ENCODE measurements around the gene BCR. TPM values are rescaled to one million over a fixed set of nuclear protein-coding genes. Genes with fewer than 3 reads are reported as not detected.

BCR gene
- polyA plus RNA-seq, 1 experiment = 21.4 TPM

DNA sequence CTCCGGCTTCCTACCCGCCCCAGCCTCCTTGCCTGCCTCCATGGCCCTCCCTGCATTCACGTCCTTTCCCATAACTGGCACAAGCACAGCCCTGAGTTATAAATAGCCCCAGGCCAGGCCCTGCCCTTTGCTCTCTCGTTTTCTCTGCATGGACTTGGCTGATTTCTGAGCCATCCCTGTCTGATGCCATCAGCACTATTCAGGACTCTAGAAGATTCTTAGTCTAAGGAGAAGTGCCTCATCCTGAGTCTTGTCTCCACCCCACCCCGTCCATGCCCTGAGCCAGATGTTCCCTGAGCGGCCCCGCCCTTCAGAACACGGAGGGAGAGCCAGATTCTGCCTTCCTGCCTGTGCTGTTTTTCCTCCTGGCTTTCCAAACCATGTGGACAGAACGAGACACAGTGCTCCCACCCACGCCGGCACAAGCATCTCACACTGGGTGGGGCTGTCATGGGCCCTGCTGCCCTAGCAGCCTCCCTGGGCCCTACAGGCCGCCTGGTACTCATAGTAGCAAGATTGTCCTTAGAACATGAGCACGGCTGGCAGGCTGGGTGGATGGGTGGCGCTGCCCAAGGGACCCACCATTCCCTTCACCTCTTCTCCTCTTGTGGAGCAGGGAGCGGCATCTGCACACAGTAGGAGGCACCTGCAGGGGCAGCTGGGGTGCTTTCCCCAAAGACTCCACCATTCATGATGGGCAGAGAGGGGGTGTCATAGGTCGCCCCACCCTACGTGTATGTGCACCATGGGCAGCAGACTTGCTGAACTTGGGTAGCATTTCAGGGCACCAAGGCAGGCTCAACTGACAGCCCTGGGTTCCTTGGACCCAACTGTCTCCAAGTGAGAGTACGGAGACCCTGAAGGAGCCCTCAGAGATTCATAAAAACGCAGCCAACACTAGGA is 76.9 kb downstream of the BCR start:
- Histone ChIP-seq H3K9me3 (ENCODE audit: control insufficient read depth, insufficient read depth, low read length) (no peaks in the 10 kb centered on the region), H3K27me3 (ENCODE audit: control insufficient read depth, insufficient read depth, low read length) (no peaks in the 10 kb centered on the region), H3K27ac (ENCODE audit: low read depth, low read length) (no peak overlapping the region), H3K4me3 (ENCODE audit: low read depth, low read length) (no peak overlapping the region)
- CTCF ChIA-PET = no interaction called here
- no peak for DNase-seq (ENCODE audit: low read depth, low spot score)
- POLR2A ChIA-PET = no interaction called here
- TF ChIP-seq, protein P1, sequence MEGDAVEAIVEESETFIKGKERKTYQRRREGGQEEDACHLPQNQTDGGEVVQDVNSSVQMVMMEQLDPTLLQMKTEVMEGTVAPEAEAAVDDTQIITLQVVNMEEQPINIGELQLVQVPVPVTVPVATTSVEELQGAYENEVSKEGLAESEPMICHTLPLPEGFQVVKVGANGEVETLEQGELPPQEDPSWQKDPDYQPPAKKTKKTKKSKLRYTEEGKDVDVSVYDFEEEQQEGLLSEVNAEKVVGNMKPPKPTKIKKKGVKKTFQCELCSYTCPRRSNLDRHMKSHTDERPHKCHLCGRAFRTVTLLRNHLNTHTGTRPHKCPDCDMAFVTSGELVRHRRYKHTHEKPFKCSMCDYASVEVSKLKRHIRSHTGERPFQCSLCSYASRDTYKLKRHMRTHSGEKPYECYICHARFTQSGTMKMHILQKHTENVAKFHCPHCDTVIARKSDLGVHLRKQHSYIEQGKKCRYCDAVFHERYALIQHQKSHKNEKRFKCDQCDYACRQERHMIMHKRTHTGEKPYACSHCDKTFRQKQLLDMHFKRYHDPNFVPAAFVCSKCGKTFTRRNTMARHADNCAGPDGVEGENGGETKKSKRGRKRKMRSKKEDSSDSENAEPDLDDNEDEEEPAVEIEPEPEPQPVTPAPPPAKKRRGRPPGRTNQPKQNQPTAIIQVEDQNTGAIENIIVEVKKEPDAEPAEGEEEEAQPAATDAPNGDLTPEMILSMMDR (IDR thresholded peaks at IDR 0.05; ENCODE audit: low read depth, low read length) = no peak

GRCh38 chr22:23257889-23258825 is 77.8 kb downstream of the BCR start:
- ChIA-PET POLR2A (no interaction called here), CTCF (no interaction called here)
- no peaks in the 10 kb centered on the region for H3K27me3 ChIP-seq (ENCODE audit: control insufficient read depth, insufficient read depth, low read length)
- DNase-seq (ENCODE audit: low read depth, low spot score) = no peak
- no peaks in the 10 kb centered on the region for H3K9me3 ChIP-seq (ENCODE audit: control insufficient read depth, insufficient read depth, low read length)
- TF ChIP-seq, protein P1 (IDR thresholded peaks at IDR 0.05; ENCODE audit: low read depth, low read length) = no peak
- no peak overlapping the region for H3K27ac ChIP-seq (ENCODE audit: low read depth, low read length)
- H3K4me3 ChIP-seq (ENCODE audit: low read depth, low read length) = no peak overlapping the region

- Histone ChIP-seq H3K27ac (ENCODE audit: low read depth, low read length) (no peak overlapping the region), H3K4me3 (ENCODE audit: low read depth, low read length) (no peak overlapping the region), H3K27me3 (ENCODE audit: control insufficient read depth, insufficient read depth, low read length) (no peaks in the 10 kb centered on the region), H3K9me3 (ENCODE audit: control insufficient read depth, insufficient read depth, low read length) (no peaks in the 10 kb centered on the region)
- TF ChIP-seq, protein P1 (IDR thresholded peaks at IDR 0.05; ENCODE audit: low read depth, low read length) = no peak
- POLR2A ChIA-PET = no interaction called here
- no peak for DNase-seq (ENCODE audit: low read depth, low spot score)
- CTCF ChIA-PET = no interaction called here
Observed at GRCh38 chr22:23258826-23259170, 78.5 kb downstream of the BCR start.

GRCh38 chr22:23259916-23260644 is 79.8 kb downstream of the BCR start:
- ChIA-PET POLR2A (no interaction called here), CTCF (interaction anchor here (1.1 kb wide), 1 partner anchor 30 kb away, joined by 3 read pairs; no protein-coding TSS in a partner anchor)
- Histone ChIP-seq H3K27ac (ENCODE audit: low read depth, low read length) (no peak overlapping the region), H3K9me3 (ENCODE audit: control insufficient read depth, insufficient read depth, low read length) (no peaks in the 10 kb centered on the region), H3K27me3 (ENCODE audit: control insufficient read depth, insufficient read depth, low read length) (no peaks in the 10 kb centered on the region), H3K4me3 (ENCODE audit: low read depth, low read length) (no peak overlapping the region)
- no peak for DNase-seq (ENCODE audit: low read depth, low spot score)
- TF ChIP-seq, protein P1 (IDR thresholded peaks at IDR 0.05; ENCODE audit: low read depth, low read length) = no peak
